Esophagus muscularis mucosa (tissue), 4 donors: ENCODE results near the gene TRAK1. TPM values are rescaled to one million over a fixed set of nuclear protein-coding genes. Genes with fewer than 3 reads are reported as not detected.

Experiments
- DNase-seq: peaks from one replicate; pipeline ENCODE4 v3.0.0-alpha.2; 2017; ENCODE audit errors: extremely low spot score
- H3K27ac ChIP-seq, 4 donors: fragments of 200-600 bp; sonication (generic); replicated peaks in 1 of 4; 1 replicate in 3 of 4; 2 replicates in 1 of 4; pipeline ENCODE4 v1.5.1; 2016 to 2019; ENCODE audit warnings: mild to moderate bottlenecking in 1 of 4
- H3K27me3 ChIP-seq, 4 donors: fragments of 200-600 bp; sonication (generic); one replicate each; pipeline versions ENCODE4 v1.5.1 to v1.6.0; 2016 to 2019
- H3K36me3 ChIP-seq, 4 donors: fragments of 200-600 bp; sonication (generic); one replicate each; pipeline ENCODE4 v1.5.1; 2016 to 2019
- H3K4me1 ChIP-seq, 4 donors: fragments of 200-600 bp; sonication (generic); one replicate each; pipeline ENCODE4 v1.5.1; 2016 to 2019
- H3K4me3 ChIP-seq, 4 donors: fragments of 200-600 bp; sonication (generic); 1 replicate in 2 of 4; 2 replicates in 2 of 4; pipeline ENCODE4 v1.5.1; 2016 to 2019; ENCODE audit warnings: mild to moderate bottlenecking in 4 of 4, moderate library complexity in 1 of 4
- H3K9me3 ChIP-seq, 4 donors: fragments of 200-600 bp; sonication (generic); 1 replicate in 3 of 4; 2 replicates in 1 of 4; pipeline ENCODE4 v1.5.1; 2016 to 2019
- EP300 ChIP-seq: sonication (generic); formaldehyde crosslinking; IDR thresholded peaks from one replicate; pipeline ENCODE4 v1.6.1; 2017; ENCODE audit warnings: antibody characterized with exemption
- POLR2A ChIP-seq: fragments of 450-650 bp; IDR thresholded peaks from one replicate; pipeline ENCODE4 v1.6.1; 2017; ENCODE audit warnings: antibody characterized with exemption, moderate library complexity, mild to moderate bottlenecking, low read depth
- POLR2AphosphoS5 ChIP-seq, 2 donors: sonication (generic); formaldehyde crosslinking; IDR thresholded peaks; one replicate each; pipeline ENCODE4 v1.6.1; 2017; ENCODE audit warnings: antibody characterized with exemption in 2 of 2
- WGBS: methylation state at CpG from one replicate; pipeline ENCODE4 v1.1.5; 2018; 5-methylcytosine and 5-hydroxymethylcytosine counted together
- intact Hi-C: fragments of 100-400 bp; cut with DNase I; formaldehyde crosslinking; loops from one replicate; pipeline ENCODE4 v1.15.1; 2023
- total RNA-seq, 4 donors: library from RNA; depleted of rRNA; stranded (reverse); fragments of >200 nt; gene quantifications; one replicate each; pipeline versions ENCODE4 v1.1.0 to v1.2.1, GENCODE V29; 2016
- TF ChIP-seq, protein P1 (sequence below), 3 experiments: fragments of 200-600 bp in 2 of 3; fragments of 450-650 bp in 1 of 3; sonication (generic) in 2 of 3; IDR thresholded peaks; one replicate each; pipeline ENCODE4 v1.5.1; 2017 to 2019; ENCODE audit warnings: antibody characterized with exemption in 3 of 3, mild to moderate bottlenecking in 2 of 3, moderate library complexity in 1 of 3

TRAK1 gene
- total RNA-seq, 4 donors from 2014 or later, result 45.7 to 74.8 (median 57.7) TPM

DNA sequence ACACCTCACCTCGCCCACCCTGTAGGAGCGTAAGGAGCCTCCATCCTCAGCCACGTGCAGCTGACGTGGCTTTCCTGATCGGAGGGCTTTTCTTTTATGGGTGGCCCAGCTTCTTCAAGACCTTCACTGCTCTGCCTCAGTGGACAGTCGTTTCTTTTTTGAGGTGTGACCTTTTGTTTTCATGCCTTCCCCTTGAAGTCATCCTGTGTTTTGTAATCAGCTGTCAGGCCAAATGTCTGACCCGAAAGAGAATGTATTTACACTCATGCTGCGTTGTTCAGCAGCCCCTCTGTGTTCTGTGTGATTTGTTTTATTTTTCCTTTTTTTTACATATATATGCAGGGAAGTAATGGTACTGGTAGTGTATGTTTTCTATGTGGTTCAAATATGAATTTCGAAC is 133.0 kb downstream of the TRAK1 start:
- Histone ChIP-seq H3K9me3 (no peaks in the 10 kb centered on the region), H3K27me3 (no peaks in the 10 kb centered on the region), H3K4me1 (peaks cover 6 to 16% (median 15%) of the 10 kb centered on the region in 4 donors), H3K27ac (peak overlapping the region in 3 of 4 donors; percentile 0 to 64 (median 38)), H3K4me3 (no peak overlapping the region), H3K36me3 (peaks cover 22 to 50% (median 40%) of the 10 kb centered on the region in 4 donors)
- intact Hi-C loops, result no loop called here
- WGBS, result 77% methylated on average over 5 of the region's 9 CpGs
- TF ChIP-seq, protein P1, sequence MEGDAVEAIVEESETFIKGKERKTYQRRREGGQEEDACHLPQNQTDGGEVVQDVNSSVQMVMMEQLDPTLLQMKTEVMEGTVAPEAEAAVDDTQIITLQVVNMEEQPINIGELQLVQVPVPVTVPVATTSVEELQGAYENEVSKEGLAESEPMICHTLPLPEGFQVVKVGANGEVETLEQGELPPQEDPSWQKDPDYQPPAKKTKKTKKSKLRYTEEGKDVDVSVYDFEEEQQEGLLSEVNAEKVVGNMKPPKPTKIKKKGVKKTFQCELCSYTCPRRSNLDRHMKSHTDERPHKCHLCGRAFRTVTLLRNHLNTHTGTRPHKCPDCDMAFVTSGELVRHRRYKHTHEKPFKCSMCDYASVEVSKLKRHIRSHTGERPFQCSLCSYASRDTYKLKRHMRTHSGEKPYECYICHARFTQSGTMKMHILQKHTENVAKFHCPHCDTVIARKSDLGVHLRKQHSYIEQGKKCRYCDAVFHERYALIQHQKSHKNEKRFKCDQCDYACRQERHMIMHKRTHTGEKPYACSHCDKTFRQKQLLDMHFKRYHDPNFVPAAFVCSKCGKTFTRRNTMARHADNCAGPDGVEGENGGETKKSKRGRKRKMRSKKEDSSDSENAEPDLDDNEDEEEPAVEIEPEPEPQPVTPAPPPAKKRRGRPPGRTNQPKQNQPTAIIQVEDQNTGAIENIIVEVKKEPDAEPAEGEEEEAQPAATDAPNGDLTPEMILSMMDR (IDR thresholded peaks at IDR 0.05), result no peak
- no peak for DNase-seq

DNA sequence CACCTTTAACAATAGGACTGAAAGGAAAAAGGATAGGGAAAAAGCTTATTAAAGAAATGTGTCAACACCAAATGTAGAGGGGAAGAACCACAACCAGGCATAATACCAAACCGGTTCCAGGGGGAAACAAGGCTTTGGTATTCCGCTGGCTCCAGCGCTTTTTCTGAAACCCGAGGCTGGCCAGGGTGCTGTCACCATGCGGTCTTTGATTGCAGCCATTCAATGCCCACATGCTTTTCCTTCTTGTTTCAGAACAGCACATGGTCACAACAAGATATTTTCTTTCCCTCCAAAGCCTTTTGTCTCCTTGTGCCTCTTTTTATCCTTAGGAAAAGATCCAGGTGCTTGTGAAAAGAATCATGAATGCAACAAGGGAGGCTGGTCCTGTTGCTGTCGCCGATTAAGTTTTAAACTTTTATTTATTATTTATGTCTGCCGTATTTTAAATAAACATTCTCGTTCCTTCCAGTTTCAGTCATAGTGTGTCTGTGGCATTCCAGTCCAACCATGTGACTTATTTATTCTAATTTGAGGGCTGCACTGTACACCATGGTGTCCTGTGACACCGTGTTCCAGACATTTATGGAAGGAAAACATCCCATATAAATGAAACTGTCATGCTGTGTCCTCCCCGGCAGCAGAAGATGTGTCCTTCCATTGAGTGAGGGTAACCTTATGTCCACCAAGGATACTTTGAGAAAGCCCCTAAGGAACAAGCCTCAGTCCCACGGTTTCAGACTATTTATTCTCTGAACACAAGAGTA is 133.7 kb downstream of the TRAK1 start:
- intact Hi-C loops, result no loop called here

DNA sequence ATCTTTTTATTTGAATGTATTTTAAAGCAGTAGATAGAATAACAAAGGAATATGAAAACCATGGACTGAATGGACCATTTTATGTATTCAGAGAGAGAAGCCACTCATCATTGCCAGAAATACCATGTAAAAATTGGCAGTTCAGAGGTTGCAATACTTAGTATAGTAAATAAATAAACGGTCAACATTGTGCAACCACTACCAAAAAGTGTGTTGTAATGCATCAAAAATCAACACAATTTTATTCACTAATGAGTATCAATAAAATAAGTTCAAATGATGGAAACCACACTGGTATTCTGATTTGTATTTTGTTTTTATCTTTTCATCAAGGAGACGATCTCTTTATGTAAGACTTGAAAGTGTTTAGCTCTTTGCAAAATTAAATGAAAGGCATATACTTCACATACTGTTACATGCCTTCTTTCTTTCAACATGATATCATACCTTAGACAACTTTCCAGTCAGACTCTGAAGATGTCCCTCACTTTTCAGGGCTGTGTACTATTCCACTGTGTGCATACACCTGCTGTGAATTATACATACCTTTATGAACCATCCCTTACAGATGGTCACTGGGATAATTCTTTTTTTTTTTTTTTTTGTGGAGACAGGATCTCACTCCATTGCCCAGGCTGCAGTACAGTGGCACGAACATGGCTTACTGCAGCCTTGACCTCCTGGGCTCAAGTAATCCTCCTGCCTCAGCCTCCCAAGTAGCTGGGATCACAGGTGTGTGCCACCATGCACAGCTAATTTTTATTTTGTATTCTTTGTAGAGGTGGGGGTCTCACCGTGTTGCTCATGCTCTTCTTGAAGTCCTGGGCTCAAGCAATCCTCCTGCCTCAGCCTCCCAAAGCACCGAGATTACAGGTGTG is 134.6 kb downstream of the TRAK1 start:
- H3K27ac ChIP-seq, result peak overlapping the region in 3 of 4 donors; percentile 0 to 64 (median 38)
- whole genome bisulfite sequencing, result 96% methylated on average over 5 of the region's 5 CpGs
- H3K4me1 ChIP-seq, result peaks cover 6 to 28% (median 25%) of the 10 kb centered on the region in 4 donors
- no peaks in the 10 kb centered on the region for H3K9me3 ChIP-seq
- intact Hi-C loops, result no loop called here
- no peak overlapping the region for H3K4me3 ChIP-seq
- TF ChIP-seq, protein P1 (IDR thresholded peaks at IDR 0.05), result no peak
- TF ChIP-seq POLR2AphosphoS5 (IDR thresholded peaks at IDR 0.05), result no peak
- TF ChIP-seq POLR2A, result no peak
- TF ChIP-seq EP300, result no peak
- H3K27me3 ChIP-seq, result peaks cover 0 to 5% (median 0%) of the 10 kb centered on the region in 4 donors
- DNase-seq, result no peak
- peaks cover 22 to 37% (median 28%) of the 10 kb centered on the region in 4 donors for H3K36me3 ChIP-seq

More for the DNA sequence above, 133.7 kb downstream of the TRAK1 start:
- Histone ChIP-seq H3K9me3 (no peaks in the 10 kb centered on the region), H3K27me3 (no peaks in the 10 kb centered on the region), H3K36me3 (peaks cover 22 to 45% (median 36%) of the 10 kb centered on the region in 4 donors), H3K4me3 (no peak overlapping the region), H3K27ac (peak overlapping the region in 3 of 4 donors; percentile 0 to 64 (median 38)), H3K4me1 (peaks cover 6 to 20% (median 19%) of the 10 kb centered on the region in 4 donors)
- TF ChIP-seq, protein P1 (IDR thresholded peaks at IDR 0.05), result no peak
- TF ChIP-seq EP300, result no peak
- no peak for TF ChIP-seq POLR2AphosphoS5 (IDR thresholded peaks at IDR 0.05)
- TF ChIP-seq POLR2A, result no peak
- DNase-seq, result no peak
- 64% methylated on average over 12 of the region's 12 CpGs for WGBS

DNA sequence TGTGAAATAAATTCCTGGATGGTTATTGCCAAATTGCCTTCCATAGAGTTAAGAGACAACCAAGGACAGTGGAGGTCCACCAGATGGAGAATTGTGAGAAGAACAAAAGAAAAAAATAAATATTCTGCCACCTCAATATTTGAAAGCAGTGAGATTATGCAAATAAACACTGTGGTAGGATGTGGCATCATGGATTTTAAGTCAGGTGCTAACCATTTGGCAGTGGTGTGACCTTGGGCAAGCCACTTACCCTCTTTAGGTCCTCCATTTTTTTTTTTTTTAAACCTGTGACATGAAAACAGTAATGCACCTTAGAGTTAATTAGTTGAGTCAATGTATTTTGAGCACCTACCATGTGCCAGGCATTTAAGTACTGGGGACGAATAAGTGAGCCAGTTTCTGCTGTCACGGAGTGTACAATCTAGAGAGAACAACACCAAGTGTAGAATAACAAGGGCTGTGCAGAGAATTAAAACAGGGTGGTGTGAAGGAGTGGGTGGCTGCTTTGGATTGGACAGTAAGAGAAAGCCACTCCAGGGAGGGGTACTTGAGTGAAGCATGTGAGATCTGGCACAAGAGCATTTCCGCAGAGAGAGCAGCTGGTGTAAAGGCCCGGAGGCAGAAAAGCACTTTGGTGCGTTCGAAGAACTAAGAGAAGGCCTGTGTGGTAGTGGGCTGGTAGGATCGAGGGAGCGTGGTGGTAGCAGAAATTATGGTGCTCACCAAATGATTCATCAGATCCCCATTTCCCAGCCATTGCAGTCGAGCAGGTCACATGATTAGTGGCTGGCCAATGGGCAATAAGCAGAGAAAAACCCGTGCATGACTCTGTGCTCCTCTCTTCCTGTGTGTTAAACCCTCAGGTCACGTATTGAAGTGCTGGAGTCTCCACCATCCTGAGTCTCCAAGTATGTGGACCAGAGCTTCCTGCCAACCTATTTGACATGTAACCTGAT is 135.6 kb downstream of the TRAK1 start:
- peaks cover 6 to 28% (median 25%) of the 10 kb centered on the region in 4 donors for H3K4me1 ChIP-seq
- peaks cover 22 to 31% (median 25%) of the 10 kb centered on the region in 4 donors for H3K36me3 ChIP-seq
- WGBS, result 80% methylated on average over 11 of the region's 11 CpGs
- intact Hi-C loops, result no loop called here
- H3K27me3 ChIP-seq, result peaks cover 0 to 5% (median 0%) of the 10 kb centered on the region in 4 donors
- no peaks in the 10 kb centered on the region for H3K9me3 ChIP-seq
- TF ChIP-seq POLR2A, result no peak
- no peak for TF ChIP-seq EP300
- no peak for TF ChIP-seq POLR2AphosphoS5 (IDR thresholded peaks at IDR 0.05)
- TF ChIP-seq, protein P1 (IDR thresholded peaks at IDR 0.05), result no peak
- no peak overlapping the region for H3K4me3 ChIP-seq
- H3K27ac ChIP-seq, result no peak overlapping the region
- DNase-seq, result no peak
